Right lobe of liver (tissue), 6 donors: ENCODE measurements around the gene AMHR2. TPM values are rescaled to one million over a fixed set of nuclear protein-coding genes. Genes with fewer than 3 reads are reported as not detected.
A peak's percentile ranks its signal among the peaks of the same experiment; 100 is the strongest.

Experiments
- ATAC-seq, 4 donors: fragments of 200-7000 bp; cut with Tn5 transposase; one replicate each; pipeline ENCODE4 v1.9.1; 2020; ENCODE audit warnings: mild to moderate bottlenecking in 4 of 4, moderate library complexity in 4 of 4
- DNase-seq, 3 donors: peaks; one replicate each; pipeline ENCODE4 v3.0.0-alpha.2; 2020
- H3K27ac ChIP-seq, 3 donors: fragments of 200-600 bp; one replicate each; pipeline ENCODE4 v1.8.0; 2022
- H3K27me3 ChIP-seq, 2 donors: fragments of 200-600 bp; one replicate each; pipeline ENCODE4 v1.8.0; 2022
- H3K36me3 ChIP-seq, 4 donors: fragments of 200-600 bp; sonication (generic) in 1 of 4; one replicate each; pipeline versions ENCODE4 v1.5.1 to v1.8.0; 2017 to 2022; ENCODE audit warnings: control low read depth in 1 of 4
- H3K4me1 ChIP-seq, 4 donors: fragments of 200-600 bp; sonication (generic) in 1 of 4; one replicate each; pipeline versions ENCODE4 v1.5.1 to v1.8.0; 2017 to 2022; ENCODE audit warnings: control low read depth in 1 of 4
- H3K4me3 ChIP-seq, 3 donors: fragments of 200-600 bp; one replicate each; pipeline ENCODE4 v1.8.0; 2022
- H3K9me3 ChIP-seq, 4 donors: fragments of 200-600 bp; sonication (generic) in 1 of 4; one replicate each; pipeline versions ENCODE4 v1.5.1 to v1.8.0; 2017 to 2022; ENCODE audit warnings: control low read depth in 1 of 4
- CTCF ChIP-seq, 4 donors: fragments of 200-600 bp in 3 of 4; fragments of 450-650 bp in 1 of 4; IDR thresholded peaks; one replicate each; pipeline versions ENCODE4 v1.5.1 to v1.8.0; 2016 to 2022; ENCODE audit warnings: antibody characterized with exemption in 4 of 4, mild to moderate bottlenecking in 2 of 4
- POLR2A ChIP-seq: fragments of 450-650 bp; IDR thresholded peaks from one replicate; pipeline ENCODE4 v1.6.1; 2017; ENCODE audit warnings: antibody characterized with exemption, mild to moderate bottlenecking
- WGBS: methylation state at CpG from one replicate; pipeline ENCODE4 v1.1.6; 2018; ENCODE audit warnings: low coverage, low lambda C conversion rate; ENCODE audit not compliant: insufficient coverage; ENCODE audit errors: missing lambda C conversion rate; 5-methylcytosine and 5-hydroxymethylcytosine counted together
- intact Hi-C, 2 donors: fragments of 100-400 bp; cut with DNase I; formaldehyde crosslinking; loops; one replicate each; pipeline versions ENCODE4 v1.11.2 to v1.14.1; 2022
- total RNA-seq, 6 experiments: library from RNA; depleted of rRNA in 2 of 6; stranded (reverse); fragments of >200 nt in 2 of 6; fragmentation: NEBNext Ultra II Directional in 3 of 6; extraction: Animal tissue kit (Norgen Biotek cat#: 25700) in 3 of 6; gene quantifications; one replicate each; pipeline versions ENCODE4 v1.1.0 to v1.2.4, GENCODE V29; 2016 to 2023
- donor health status: DM: no; HTN: yes; CAD: no.
- donor health status: DM: no; HTN: no; CAD: no.
- donor health status: DM: no; HTN: no; CAD: no.
- donor health status: DM: no; HTN: yes; CAD: no.
- donor health status: DM: no; HTN: yes; CAD: no.

AMHR2 gene
- total RNA-seq, 6 experiments from 2014 or later, result 0.09 to 0.74 (median 0.48) TPM

- DNase-seq (no peak), ATAC-seq (peak in 1 of 4 donors; percentile 61)
- peak overlapping the region in 1 of 3 donors; percentile 22 for H3K27ac ChIP-seq
- H3K27me3 ChIP-seq, result no peaks in the 10 kb centered on the region
- H3K36me3 ChIP-seq, result peaks cover 58 to 100% (median 86%) of the 10 kb centered on the region in 4 donors
- H3K4me1 ChIP-seq, result peaks cover 0 to 28% (median 4%) of the 10 kb centered on the region in 4 donors
- no peak for TF ChIP-seq POLR2A
- no peak for TF ChIP-seq CTCF (IDR thresholded peaks at IDR 0.05)
- WGBS, result 35% methylated on average over 3 of the region's 3 CpGs
- no peak overlapping the region for H3K4me3 ChIP-seq
- intact Hi-C loops, result no loop called here
- H3K9me3 ChIP-seq, result no peaks in the 10 kb centered on the region
Observed at GRCh38 chr12:53462935-53463334, 39.3 kb downstream of the AMHR2 start.

GRCh38 chr12:53463802-53464560 is 40.3 kb downstream of the AMHR2 start:
- Histone ChIP-seq H3K4me3 (no peak overlapping the region), H3K4me1 (peaks cover 0 to 28% (median 4%) of the 10 kb centered on the region in 4 donors), H3K27ac (no peak overlapping the region), H3K36me3 (peaks cover 48 to 100% (median 88%) of the 10 kb centered on the region in 4 donors), H3K9me3 (no peaks in the 10 kb centered on the region), H3K27me3 (no peaks in the 10 kb centered on the region)
- no peak for DNase-seq
- intact Hi-C loops, result no loop called here
- no peak for ATAC-seq
- TF ChIP-seq CTCF (IDR thresholded peaks at IDR 0.05) (no peak), POLR2A (no peak)
- WGBS, result 31% methylated on average over 4 of the region's 5 CpGs

- H3K27ac ChIP-seq, result no peak overlapping the region
- H3K9me3 ChIP-seq, result no peaks in the 10 kb centered on the region
- H3K27me3 ChIP-seq, result no peaks in the 10 kb centered on the region
- ATAC-seq (no peak), DNase-seq (no peak)
- TF ChIP-seq POLR2A (no peak), CTCF (IDR thresholded peaks at IDR 0.05) (no peak)
- intact Hi-C loops, result no loop called here
- peaks cover 48 to 100% (median 85%) of the 10 kb centered on the region in 4 donors for H3K36me3 ChIP-seq
- H3K4me1 ChIP-seq, result peaks cover 0 to 28% (median 4%) of the 10 kb centered on the region in 4 donors
- no peak overlapping the region for H3K4me3 ChIP-seq
- 97% methylated on average over 7 of the region's 11 CpGs for WGBS
Observed at GRCh38 chr12:53464685-53465418, 41.2 kb downstream of the AMHR2 start.

- H3K4me3 ChIP-seq, result no peak overlapping the region
- H3K36me3 ChIP-seq, result peaks cover 42 to 100% (median 86%) of the 10 kb centered on the region in 4 donors
- no peaks in the 10 kb centered on the region for H3K27me3 ChIP-seq
- peak in 1 of 4 donors; percentile 28 for ATAC-seq
- DNase-seq, result no peak
- peaks cover 0 to 28% (median 4%) of the 10 kb centered on the region in 4 donors for H3K4me1 ChIP-seq
- WGBS, result 66% methylated on average over 2 of the region's 2 CpGs
- H3K27ac ChIP-seq, result no peak overlapping the region
- TF ChIP-seq POLR2A (no peak), CTCF (IDR thresholded peaks at IDR 0.05) (no peak)
- H3K9me3 ChIP-seq, result no peaks in the 10 kb centered on the region
- intact Hi-C loops, result no loop called here
Observed at GRCh38 chr12:53465679-53466078, 42.0 kb downstream of the AMHR2 start.
